ENCODE data around the gene TBC1D16. TPM values are rescaled to one million over a fixed set of nuclear protein-coding genes. Genes with fewer than 3 reads are reported as not detected.

Gene TBC1D16
- total RNA-seq, 1 experiment from 2014 or later = 21.1 TPM

DNA sequence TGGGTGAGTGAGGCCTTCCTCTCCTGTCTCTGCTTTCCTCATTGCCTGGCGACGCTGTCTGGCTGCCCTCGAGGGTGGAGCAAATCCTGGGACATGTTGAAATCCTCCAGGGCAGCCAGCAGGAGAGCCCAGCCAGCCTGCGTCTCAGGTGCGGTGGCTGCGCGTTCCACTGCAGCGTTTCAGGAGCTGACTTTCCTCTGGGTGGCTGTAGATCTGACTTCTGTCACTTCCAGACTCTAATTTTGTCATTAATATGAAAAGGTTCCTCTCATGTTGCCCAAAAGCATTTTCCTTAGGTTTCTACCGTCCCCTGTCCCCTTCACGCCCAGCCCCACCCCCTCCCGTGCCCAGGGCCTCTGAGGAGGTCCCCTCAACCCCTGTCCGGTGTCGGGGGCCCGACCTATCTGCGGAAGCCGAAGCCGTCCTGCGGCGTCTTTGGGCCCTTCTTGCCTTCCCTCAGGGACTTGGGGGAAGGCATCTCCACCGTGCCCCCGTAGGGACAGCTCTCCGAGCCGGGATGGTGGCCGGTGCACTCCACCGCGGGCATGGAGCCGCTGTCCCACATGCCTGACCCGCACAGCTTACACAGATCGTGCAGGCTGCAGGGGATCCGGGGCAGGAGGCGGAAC lies 95.1 kb downstream of the TBC1D16 start:
- TF ChIP-seq, protein P1, sequence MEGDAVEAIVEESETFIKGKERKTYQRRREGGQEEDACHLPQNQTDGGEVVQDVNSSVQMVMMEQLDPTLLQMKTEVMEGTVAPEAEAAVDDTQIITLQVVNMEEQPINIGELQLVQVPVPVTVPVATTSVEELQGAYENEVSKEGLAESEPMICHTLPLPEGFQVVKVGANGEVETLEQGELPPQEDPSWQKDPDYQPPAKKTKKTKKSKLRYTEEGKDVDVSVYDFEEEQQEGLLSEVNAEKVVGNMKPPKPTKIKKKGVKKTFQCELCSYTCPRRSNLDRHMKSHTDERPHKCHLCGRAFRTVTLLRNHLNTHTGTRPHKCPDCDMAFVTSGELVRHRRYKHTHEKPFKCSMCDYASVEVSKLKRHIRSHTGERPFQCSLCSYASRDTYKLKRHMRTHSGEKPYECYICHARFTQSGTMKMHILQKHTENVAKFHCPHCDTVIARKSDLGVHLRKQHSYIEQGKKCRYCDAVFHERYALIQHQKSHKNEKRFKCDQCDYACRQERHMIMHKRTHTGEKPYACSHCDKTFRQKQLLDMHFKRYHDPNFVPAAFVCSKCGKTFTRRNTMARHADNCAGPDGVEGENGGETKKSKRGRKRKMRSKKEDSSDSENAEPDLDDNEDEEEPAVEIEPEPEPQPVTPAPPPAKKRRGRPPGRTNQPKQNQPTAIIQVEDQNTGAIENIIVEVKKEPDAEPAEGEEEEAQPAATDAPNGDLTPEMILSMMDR (IDR thresholded peaks at IDR 0.05; ENCODE audit: unreplicated experiment) = no peak
- no TSS peak for BruUV-seq (replicated peaks)
- H3K27me3 Mint-ChIP-seq (ENCODE audit: insufficient read depth, unreplicated experiment) = no peaks in the 10 kb centered on the region
- intact Hi-C loops (cut with micrococcal nuclease) = no loop called here
- peaks cover 14% of the 10 kb centered on the region for H3K4me1 Mint-ChIP-seq (ENCODE audit: insufficient read depth, unreplicated experiment)
- H3K27ac Mint-ChIP-seq (ENCODE audit: low read depth, unreplicated experiment) = no peak overlapping the region
- H3K4me3 Mint-ChIP-seq (ENCODE audit: unreplicated experiment) = no peak overlapping the region
- no peaks in the 10 kb centered on the region for H3K9me3 Mint-ChIP-seq (ENCODE audit: unreplicated experiment)
- CTCF ChIA-PET = interaction anchor here (1.2 kb wide), 1 partner anchor 132 kb away, joined by 3 read pairs; no protein-coding TSS in a partner anchor
- POLR2A ChIA-PET = no interaction called here
- no peak for DNase-seq (ENCODE audit: unreplicated experiment)
- peaks cover 41% of the 10 kb centered on the region for H3K36me3 Mint-ChIP-seq (ENCODE audit: insufficient read depth, unreplicated experiment)

GRCh38 chr17:79939755-79940458 lies 95.8 kb downstream of the TBC1D16 start:
- H3K4me3 Mint-ChIP-seq (ENCODE audit: unreplicated experiment) = no peak overlapping the region

GRCh38 chr17:79939094-79939435 lies 96.6 kb downstream of the TBC1D16 start:
- TF ChIP-seq, protein P1 (IDR thresholded peaks at IDR 0.05; ENCODE audit: unreplicated experiment) = no peak
- Mint-ChIP-seq H3K4me1 (ENCODE audit: insufficient read depth, unreplicated experiment) (peaks cover 5% of the 10 kb centered on the region), H3K4me3 (ENCODE audit: unreplicated experiment) (no peak overlapping the region), H3K27me3 (ENCODE audit: insufficient read depth, unreplicated experiment) (no peaks in the 10 kb centered on the region), H3K9me3 (ENCODE audit: unreplicated experiment) (no peaks in the 10 kb centered on the region), H3K27ac (ENCODE audit: low read depth, unreplicated experiment) (no peak overlapping the region), H3K36me3 (ENCODE audit: insufficient read depth, unreplicated experiment) (peaks cover 40% of the 10 kb centered on the region)
- no peak for DNase-seq (ENCODE audit: unreplicated experiment)
- no TSS peak for BruUV-seq (replicated peaks)
- intact Hi-C loops (cut with micrococcal nuclease) = no loop called here
- CTCF ChIA-PET = interaction anchor here (1.2 kb wide), 1 partner anchor 131 kb away, joined by 3 read pairs; no protein-coding TSS in a partner anchor
- POLR2A ChIA-PET = no interaction called here

More at GRCh38 chr17:79939755-79940458, 95.8 kb downstream of the TBC1D16 start:
- no peak for DNase-seq (ENCODE audit: unreplicated experiment)
- H3K27ac Mint-ChIP-seq (ENCODE audit: low read depth, unreplicated experiment) = no peak overlapping the region
- TF ChIP-seq, protein P1 (IDR thresholded peaks at IDR 0.05; ENCODE audit: unreplicated experiment) = no peak
- no peaks in the 10 kb centered on the region for H3K27me3 Mint-ChIP-seq (ENCODE audit: insufficient read depth, unreplicated experiment)
- CTCF ChIA-PET = interaction anchor here (1.2 kb wide), 1 partner anchor 131 kb away, joined by 3 read pairs; no protein-coding TSS in a partner anchor
- POLR2A ChIA-PET = no interaction called here
- peaks cover 46% of the 10 kb centered on the region for H3K36me3 Mint-ChIP-seq (ENCODE audit: insufficient read depth, unreplicated experiment)
- H3K4me1 Mint-ChIP-seq (ENCODE audit: insufficient read depth, unreplicated experiment) = peaks cover 9% of the 10 kb centered on the region
- no TSS peak for BruUV-seq (replicated peaks)
- H3K9me3 Mint-ChIP-seq (ENCODE audit: unreplicated experiment) = no peaks in the 10 kb centered on the region
- intact Hi-C loops (cut with micrococcal nuclease) = no loop called here

DNA sequence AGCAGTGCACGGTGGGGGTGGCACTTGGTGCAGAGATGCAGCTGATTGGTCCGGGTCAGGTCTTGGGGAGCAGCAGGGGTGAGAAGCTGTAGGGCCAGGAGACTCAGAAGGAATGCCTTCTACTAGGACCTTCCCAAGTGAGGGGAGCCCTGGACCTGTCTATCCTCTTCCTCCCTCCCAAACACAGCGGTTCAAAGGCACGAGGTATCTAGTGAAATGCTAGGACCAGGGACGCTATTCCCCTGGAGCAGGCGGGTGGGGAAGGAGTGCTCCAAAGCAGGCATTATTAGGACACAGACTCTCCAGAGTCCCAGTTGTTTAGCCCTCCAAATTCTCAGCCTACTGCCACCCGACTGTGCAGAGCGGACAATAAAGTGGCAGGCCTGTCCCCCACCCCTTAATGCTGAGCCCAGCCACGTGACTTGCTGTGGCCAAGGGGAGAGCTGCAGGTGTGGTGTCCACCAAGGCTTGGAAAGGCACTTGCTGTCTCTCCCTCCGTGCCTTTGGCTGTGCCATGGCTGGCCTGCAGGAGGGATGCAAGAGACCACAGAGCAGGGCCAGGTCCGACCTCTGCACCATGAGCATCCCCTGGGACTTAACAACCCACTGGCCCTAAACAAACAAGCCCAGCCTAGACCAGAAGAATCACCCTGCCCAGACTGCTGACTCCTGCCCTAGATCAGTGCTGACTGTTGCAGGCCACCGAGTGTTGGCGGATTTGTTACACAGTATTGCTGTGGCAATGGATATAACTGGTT lies 97.2 kb downstream of the TBC1D16 start:
- TF ChIP-seq, protein P1 (IDR thresholded peaks at IDR 0.05; ENCODE audit: unreplicated experiment) = no peak
- H3K4me3 Mint-ChIP-seq (ENCODE audit: unreplicated experiment) = no peak overlapping the region
- ChIA-PET CTCF (no interaction called here), POLR2A (no interaction called here)
- BruUV-seq (replicated peaks) = no TSS peak
- peaks cover 43% of the 10 kb centered on the region for H3K36me3 Mint-ChIP-seq (ENCODE audit: insufficient read depth, unreplicated experiment)
- intact Hi-C loops (cut with micrococcal nuclease) = no loop called here
- no peaks in the 10 kb centered on the region for H3K27me3 Mint-ChIP-seq (ENCODE audit: insufficient read depth, unreplicated experiment)
- H3K4me1 Mint-ChIP-seq (ENCODE audit: insufficient read depth, unreplicated experiment) = peaks cover 8% of the 10 kb centered on the region
- no peak overlapping the region for H3K27ac Mint-ChIP-seq (ENCODE audit: low read depth, unreplicated experiment)
- H3K9me3 Mint-ChIP-seq (ENCODE audit: unreplicated experiment) = no peaks in the 10 kb centered on the region
- no peak for DNase-seq (ENCODE audit: unreplicated experiment)
